Hepatocyte (in vitro differentiated cells): ENCODE results near the gene RARB. TPM values are rescaled to one million over a fixed set of nuclear protein-coding genes. Genes with fewer than 3 reads are reported as not detected.

Experiments
- DNase-seq: peaks from one replicate; pipeline ENCODE4 v3.0.0-alpha.2; 2016; ENCODE audit warnings: low spot score
- H2AFZ ChIP-seq: fragments of 200-600 bp; sonication (generic); 2 replicates; pipeline ENCODE4 v1.6.0; 2016; ENCODE audit warnings: antibody characterized with exemption, mild to moderate bottlenecking
- H3K27ac ChIP-seq: fragments of 200-600 bp; sonication (generic); 2 replicates; pipeline ENCODE4 v1.5.1; 2016; ENCODE audit warnings: mild to moderate bottlenecking
- H3K27me3 ChIP-seq: fragments of 200-600 bp; sonication (generic); 2 replicates; pipeline ENCODE4 v1.6.1; 2016
- H3K36me3 ChIP-seq: fragments of 200-600 bp; sonication (generic); replicated peaks from 2 replicates; pipeline ENCODE4 v1.5.1; 2016; ENCODE audit warnings: low read depth; ENCODE audit not compliant: insufficient read depth
- H3K4me1 ChIP-seq: fragments of 200-600 bp; sonication (generic); 2 replicates; pipeline ENCODE4 v1.5.1; 2016; ENCODE audit warnings: mild to moderate bottlenecking, moderate library complexity; ENCODE audit not compliant: insufficient read depth
- H3K4me2 ChIP-seq: fragments of 200-600 bp; sonication (generic); 2 replicates; pipeline ENCODE4 v1.6.0; 2016
- H3K4me3 ChIP-seq: fragments of 200-600 bp; sonication (generic); 2 replicates; pipeline ENCODE4 v1.5.1; 2016; ENCODE audit warnings: mild to moderate bottlenecking
- H3K79me2 ChIP-seq: fragments of 200-600 bp; sonication (generic); 2 replicates; pipeline ENCODE4 v1.6.0; 2017; ENCODE audit warnings: mild to moderate bottlenecking
- H3K9me2 ChIP-seq: fragments of 200-600 bp; sonication (generic); replicated peaks from 2 replicates; pipeline ENCODE4 v1.6.0; 2017; ENCODE audit warnings: mild to moderate bottlenecking; ENCODE audit not compliant: insufficient read depth
- H3K9me3 ChIP-seq: fragments of 200-600 bp; sonication (generic); 2 replicates; pipeline ENCODE4 v1.5.1; 2016; ENCODE audit warnings: low read depth, mild to moderate bottlenecking
- H4K20me1 ChIP-seq: fragments of 200-600 bp; sonication (generic); 2 replicates; pipeline ENCODE4 v1.6.0; 2016; ENCODE audit warnings: mild to moderate bottlenecking; ENCODE audit not compliant: insufficient read depth, poor library complexity, severe bottlenecking
- EZH2 ChIP-seq: fragments of 200-600 bp; sonication (generic); IDR thresholded peaks from 2 replicates; pipeline ENCODE4 v1.6.1; 2016; ENCODE audit warnings: antibody characterized with exemption, mild to moderate bottlenecking, borderline replicate concordance
- EZH2phosphoT487 ChIP-seq: fragments of 200-600 bp; sonication (generic); IDR thresholded peaks from one replicate; pipeline ENCODE4 v1.6.1; 2018; ENCODE audit warnings: antibody characterized with exemption, mild to moderate bottlenecking, low read depth, moderate library complexity; ENCODE audit not compliant: unreplicated experiment, severe bottlenecking
- WGBS: methylation state at CpG from one replicate; pipeline ENCODE4 v1.1.6; 2016; ENCODE audit warnings: low lambda C conversion rate; ENCODE audit errors: missing lambda C conversion rate; 5-methylcytosine and 5-hydroxymethylcytosine counted together
- polyA plus RNA-seq: library from polyadenylated mRNA; unstranded; fragments of >200 nt; fragmentation: Nextera tagmentation; extraction: Ambion mirVana; gene quantifications from 2 replicates; pipeline ENCODE4 v1.2.1, GENCODE V29; 2016
- total RNA-seq: library from RNA; depleted of rRNA; stranded (reverse); fragments of >200 nt; gene quantifications from 2 replicates; pipeline ENCODE4 v1.2.3, GENCODE V29; 2014
- TF ChIP-seq, protein P1 (sequence below): fragments of 200-600 bp; sonication (generic); IDR thresholded peaks from 2 replicates; pipeline ENCODE4 v1.5.1; 2016; ENCODE audit warnings: antibody characterized with exemption, mild to moderate bottlenecking; ENCODE audit not compliant: poor library complexity

Gene RARB
- total and polyA plus RNA-seq, 2 experiments from 2014 or later, result 22.2 to 30.7 TPM

DNA sequence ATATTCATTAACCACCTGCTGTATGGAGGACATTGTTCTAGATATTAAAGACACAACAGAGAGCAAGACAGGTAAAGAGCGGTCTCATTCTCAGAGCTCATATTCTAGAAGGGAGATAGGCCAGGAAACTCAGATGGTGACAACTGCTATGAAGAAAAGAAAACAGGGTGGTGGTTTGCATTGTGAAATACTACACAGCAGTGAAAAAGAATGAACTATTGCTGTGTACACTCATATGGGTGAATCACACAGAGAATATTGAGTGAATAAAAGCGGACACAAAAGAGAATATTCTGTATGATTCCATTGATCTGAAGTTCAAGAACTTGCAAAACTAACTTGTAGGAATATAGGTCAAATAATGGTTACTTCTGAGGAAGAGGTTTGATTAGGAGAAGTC lies 159.9 kb downstream of the RARB start:
- no peak overlapping the region for H3K4me2 ChIP-seq
- no peaks in the 10 kb centered on the region for H3K27me3 ChIP-seq
- H3K9me2 ChIP-seq, result no peaks in the 10 kb centered on the region
- no peak for DNase-seq
- H3K4me1 ChIP-seq, result peaks cover 9% of the 10 kb centered on the region
- no peak for TF ChIP-seq EZH2phosphoT487
- TF ChIP-seq EZH2, result no peak
- TF ChIP-seq, protein P1, sequence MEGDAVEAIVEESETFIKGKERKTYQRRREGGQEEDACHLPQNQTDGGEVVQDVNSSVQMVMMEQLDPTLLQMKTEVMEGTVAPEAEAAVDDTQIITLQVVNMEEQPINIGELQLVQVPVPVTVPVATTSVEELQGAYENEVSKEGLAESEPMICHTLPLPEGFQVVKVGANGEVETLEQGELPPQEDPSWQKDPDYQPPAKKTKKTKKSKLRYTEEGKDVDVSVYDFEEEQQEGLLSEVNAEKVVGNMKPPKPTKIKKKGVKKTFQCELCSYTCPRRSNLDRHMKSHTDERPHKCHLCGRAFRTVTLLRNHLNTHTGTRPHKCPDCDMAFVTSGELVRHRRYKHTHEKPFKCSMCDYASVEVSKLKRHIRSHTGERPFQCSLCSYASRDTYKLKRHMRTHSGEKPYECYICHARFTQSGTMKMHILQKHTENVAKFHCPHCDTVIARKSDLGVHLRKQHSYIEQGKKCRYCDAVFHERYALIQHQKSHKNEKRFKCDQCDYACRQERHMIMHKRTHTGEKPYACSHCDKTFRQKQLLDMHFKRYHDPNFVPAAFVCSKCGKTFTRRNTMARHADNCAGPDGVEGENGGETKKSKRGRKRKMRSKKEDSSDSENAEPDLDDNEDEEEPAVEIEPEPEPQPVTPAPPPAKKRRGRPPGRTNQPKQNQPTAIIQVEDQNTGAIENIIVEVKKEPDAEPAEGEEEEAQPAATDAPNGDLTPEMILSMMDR, result no peak
- no peaks in the 10 kb centered on the region for H3K36me3 ChIP-seq
- H4K20me1 ChIP-seq, result no peaks in the 10 kb centered on the region
- no peaks in the 10 kb centered on the region for H3K9me3 ChIP-seq
- H3K79me2 ChIP-seq, result no peaks in the 10 kb centered on the region
- H3K27ac ChIP-seq, result peak overlapping the region; percentile 42
- no peak overlapping the region for H3K4me3 ChIP-seq
- WGBS, result 95% methylated on average over 2 of the region's 2 CpGs
- no peak overlapping the region for H2AFZ ChIP-seq

- H4K20me1 ChIP-seq, result no peaks in the 10 kb centered on the region
- no peak overlapping the region for H2AFZ ChIP-seq
- no peak overlapping the region for H3K4me2 ChIP-seq
- H3K9me2 ChIP-seq, result no peaks in the 10 kb centered on the region
- 73% methylated on average over 8 of the region's 8 CpGs for WGBS
- no peak for DNase-seq
- H3K9me3 ChIP-seq, result no peaks in the 10 kb centered on the region
- H3K36me3 ChIP-seq, result no peaks in the 10 kb centered on the region
- no peaks in the 10 kb centered on the region for H3K79me2 ChIP-seq
- H3K27me3 ChIP-seq, result no peaks in the 10 kb centered on the region
- peak overlapping the region; percentile 61 for H3K27ac ChIP-seq
- peaks cover 14% of the 10 kb centered on the region for H3K4me1 ChIP-seq
- TF ChIP-seq EZH2phosphoT487, result no peak
- TF ChIP-seq EZH2, result no peak
- TF ChIP-seq, protein P1, result no peak
- H3K4me3 ChIP-seq, result no peak overlapping the region
Observed at GRCh38 chr3:25588441-25589103, 160.5 kb downstream of the RARB start.

- H4K20me1 ChIP-seq, result no peaks in the 10 kb centered on the region
- no peaks in the 10 kb centered on the region for H3K9me2 ChIP-seq
- H3K36me3 ChIP-seq, result no peaks in the 10 kb centered on the region
- TF ChIP-seq EZH2 (no peak), EZH2phosphoT487 (no peak)
- TF ChIP-seq, protein P1, result no peak
- no peaks in the 10 kb centered on the region for H3K79me2 ChIP-seq
- H2AFZ ChIP-seq, result no peak overlapping the region
- no peak for DNase-seq
- no peak overlapping the region for H3K4me2 ChIP-seq
- no peaks in the 10 kb centered on the region for H3K27me3 ChIP-seq
- H3K9me3 ChIP-seq, result no peaks in the 10 kb centered on the region
- WGBS, result 98% methylated on average over 4 of the region's 4 CpGs
- peaks cover 17% of the 10 kb centered on the region for H3K4me1 ChIP-seq
- H3K4me3 ChIP-seq, result no peak overlapping the region
- H3K27ac ChIP-seq, result peak overlapping the region; percentile 61
Observed at GRCh38 chr3:25589104-25589782, 161.2 kb downstream of the RARB start.
